A673 (cell line): Measurements from ENCODE around the gene GAL3ST2.

ENCODE experiments used
- CTCF ChIP-seq: fragments of 300-800, 200-600 bp; sonication (generic); conservative IDR thresholded peaks from 2 replicates; pipeline ENCODE4 v1.5.1; 2017; ENCODE audit warnings: low read depth, mild to moderate bottlenecking, antibody characterized with exemption, low read length, moderate library complexity, mixed read lengths
- EZH2 ChIP-seq: fragments of 200-600 bp; sonication (generic); IDR thresholded peaks from 2 replicates; pipeline ENCODE4 v1.6.1; 2017; ENCODE audit warnings: borderline replicate concordance, low read depth, mild to moderate bottlenecking, mixed read lengths, antibody characterized with exemption, low read length; ENCODE audit not compliant: poor library complexity, severe bottlenecking

DNA sequence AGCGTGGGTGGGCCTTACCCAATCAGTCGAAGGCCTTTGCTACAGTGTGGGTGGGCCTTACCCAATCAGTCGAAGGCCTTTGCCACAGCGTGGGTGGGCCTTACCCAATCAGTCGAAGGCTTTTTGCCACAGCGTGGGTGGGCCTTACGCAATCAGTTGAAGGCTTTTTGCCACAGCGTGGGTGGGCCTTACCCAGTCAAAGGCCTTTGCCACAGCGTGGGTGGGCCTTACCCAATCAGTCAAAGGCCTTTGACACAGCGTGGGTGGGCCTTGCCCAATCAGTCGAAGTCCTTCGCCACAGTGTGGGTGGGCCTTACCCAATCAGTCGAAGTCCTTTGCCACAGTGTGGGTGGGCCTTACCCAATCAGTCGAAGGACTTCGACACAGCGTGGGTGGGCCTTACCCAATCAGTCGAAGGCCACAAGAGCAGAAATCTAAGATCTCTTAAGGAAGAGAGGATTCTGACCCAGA, 16.3 kb upstream of the GAL3ST2 start:
- TF ChIP-seq CTCF (no peak), EZH2 (no peak)
